Measurements from ENCODE around the gene KRIT1. TPM values are rescaled to one million over a fixed set of nuclear protein-coding genes. Genes with fewer than 3 reads are reported as not detected.
"Not testable (repeated sequence)": the region's sequence is repeated elsewhere in the genome, so short reads cannot be mapped to it uniquely, and the experiment has no call there.

The KRIT1 gene
- total RNA-seq, 1 donor from 2014 or later = 37.8 TPM

DNA sequence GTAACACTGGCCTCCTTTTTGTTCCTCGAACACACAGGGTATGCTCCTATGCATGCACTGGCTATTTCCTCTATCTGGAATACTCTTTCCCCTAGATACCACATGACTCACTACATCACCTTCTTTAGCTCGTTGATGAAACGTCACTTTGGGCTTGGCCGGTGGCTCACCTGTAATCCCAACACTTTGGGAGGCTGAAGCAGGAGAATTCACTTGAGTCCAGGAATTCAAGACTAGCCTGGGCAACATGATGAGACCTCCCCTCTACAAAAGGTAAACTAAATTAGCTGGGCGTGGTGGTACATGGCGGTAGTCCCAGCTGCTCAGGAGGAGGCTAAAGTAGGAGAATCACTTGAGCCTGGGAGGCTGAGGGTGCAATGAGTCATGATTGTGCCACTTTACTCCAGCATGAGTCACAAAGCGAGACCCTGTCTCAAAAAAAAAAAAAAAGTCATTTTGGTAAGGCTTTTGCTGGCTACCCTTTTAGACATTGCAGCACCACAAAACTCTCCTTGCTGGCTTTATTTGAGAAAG is 14.6 kb upstream of the KRIT1 start:
- H3K9me3 Mint-ChIP-seq (ENCODE audit: unreplicated experiment) = peaks cover 3% of the 10 kb centered on the region
- H3K27me3 Mint-ChIP-seq (ENCODE audit: unreplicated experiment) = peaks cover 1% of the 10 kb centered on the region
- TF ChIP-seq, protein P1, sequence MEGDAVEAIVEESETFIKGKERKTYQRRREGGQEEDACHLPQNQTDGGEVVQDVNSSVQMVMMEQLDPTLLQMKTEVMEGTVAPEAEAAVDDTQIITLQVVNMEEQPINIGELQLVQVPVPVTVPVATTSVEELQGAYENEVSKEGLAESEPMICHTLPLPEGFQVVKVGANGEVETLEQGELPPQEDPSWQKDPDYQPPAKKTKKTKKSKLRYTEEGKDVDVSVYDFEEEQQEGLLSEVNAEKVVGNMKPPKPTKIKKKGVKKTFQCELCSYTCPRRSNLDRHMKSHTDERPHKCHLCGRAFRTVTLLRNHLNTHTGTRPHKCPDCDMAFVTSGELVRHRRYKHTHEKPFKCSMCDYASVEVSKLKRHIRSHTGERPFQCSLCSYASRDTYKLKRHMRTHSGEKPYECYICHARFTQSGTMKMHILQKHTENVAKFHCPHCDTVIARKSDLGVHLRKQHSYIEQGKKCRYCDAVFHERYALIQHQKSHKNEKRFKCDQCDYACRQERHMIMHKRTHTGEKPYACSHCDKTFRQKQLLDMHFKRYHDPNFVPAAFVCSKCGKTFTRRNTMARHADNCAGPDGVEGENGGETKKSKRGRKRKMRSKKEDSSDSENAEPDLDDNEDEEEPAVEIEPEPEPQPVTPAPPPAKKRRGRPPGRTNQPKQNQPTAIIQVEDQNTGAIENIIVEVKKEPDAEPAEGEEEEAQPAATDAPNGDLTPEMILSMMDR (IDR thresholded peaks at IDR 0.05; ENCODE audit: partially characterized antibody, unreplicated experiment) = no peak
- peaks cover under 1% of the 10 kb centered on the region for H3K36me3 Mint-ChIP-seq (ENCODE audit: unreplicated experiment)
- H3K4me3 Mint-ChIP-seq (ENCODE audit: unreplicated experiment) = no peak overlapping the region
- H3K4me1 Mint-ChIP-seq (ENCODE audit: low read depth, unreplicated experiment) = no peaks in the 10 kb centered on the region
- no peak overlapping the region for H3K27ac Mint-ChIP-seq (ENCODE audit: unreplicated experiment)
- DNase-seq = no peak

DNA sequence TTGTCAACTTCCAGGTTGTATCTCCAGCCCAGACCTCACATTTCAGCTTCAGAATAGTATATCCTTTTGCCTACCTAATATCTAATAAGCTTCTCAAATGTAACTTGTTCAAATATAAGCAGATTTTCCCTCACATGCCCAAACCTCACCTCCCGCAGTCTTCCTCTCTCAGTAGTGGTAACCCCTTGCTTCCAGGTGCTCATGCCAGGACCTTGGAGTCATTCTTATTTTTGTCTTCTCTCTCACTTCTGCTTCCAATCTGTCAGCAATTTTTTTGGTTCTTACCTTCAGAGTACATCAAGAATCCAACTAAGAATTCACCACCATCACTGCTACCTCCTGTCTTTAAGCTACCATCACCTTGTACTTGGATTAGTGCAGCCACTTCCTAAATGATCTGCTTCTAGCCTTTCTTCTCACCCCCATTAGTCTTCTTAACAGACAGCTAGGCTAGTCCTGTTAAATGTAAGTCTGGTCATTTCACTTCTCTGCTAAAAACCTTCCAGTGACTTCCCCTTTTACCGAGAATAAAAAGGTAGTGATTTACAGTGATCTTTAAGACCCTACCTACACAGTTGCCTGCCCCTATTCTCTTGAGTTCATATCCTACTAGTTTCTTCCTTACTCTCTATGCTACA is 14.0 kb upstream of the KRIT1 start:
- Mint-ChIP-seq H3K4me1 (ENCODE audit: low read depth, unreplicated experiment) (no peaks in the 10 kb centered on the region), H3K9me3 (ENCODE audit: unreplicated experiment) (peaks cover 3% of the 10 kb centered on the region), H3K27me3 (ENCODE audit: unreplicated experiment) (peaks cover 1% of the 10 kb centered on the region), H3K27ac (ENCODE audit: unreplicated experiment) (no peak overlapping the region), H3K4me3 (ENCODE audit: unreplicated experiment) (no peak overlapping the region), H3K36me3 (ENCODE audit: unreplicated experiment) (peaks cover 6% of the 10 kb centered on the region)
- DNase-seq = no peak
- TF ChIP-seq, protein P1 (IDR thresholded peaks at IDR 0.05; ENCODE audit: partially characterized antibody, unreplicated experiment) = no peak

DNA sequence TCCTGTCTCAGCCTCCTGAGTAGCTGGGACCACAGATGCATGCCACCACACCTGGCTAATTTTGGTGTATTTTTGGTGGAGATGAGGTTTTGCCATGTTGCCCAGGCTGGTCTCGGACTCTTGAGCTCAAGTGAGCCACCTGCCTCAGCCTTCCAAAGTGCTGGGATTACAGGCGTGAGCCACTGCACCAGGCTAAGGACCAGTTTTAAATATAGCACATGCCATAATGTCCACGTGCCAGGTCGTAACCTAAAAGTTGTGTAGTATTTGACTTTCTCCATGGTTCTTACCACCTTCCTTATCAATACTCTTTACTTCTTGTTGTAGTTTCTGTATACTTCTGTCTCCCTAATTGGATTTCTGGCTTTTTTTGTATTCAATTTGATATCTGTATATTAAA is 13.3 kb upstream of the KRIT1 start:
- Mint-ChIP-seq H3K4me3 (ENCODE audit: unreplicated experiment) (no peak overlapping the region), H3K4me1 (ENCODE audit: low read depth, unreplicated experiment) (no peaks in the 10 kb centered on the region), H3K36me3 (ENCODE audit: unreplicated experiment) (peaks cover 6% of the 10 kb centered on the region), H3K9me3 (ENCODE audit: unreplicated experiment) (peaks cover 2% of the 10 kb centered on the region), H3K27ac (ENCODE audit: unreplicated experiment) (no peak overlapping the region), H3K27me3 (ENCODE audit: unreplicated experiment) (peaks cover 1% of the 10 kb centered on the region)
- no peak for DNase-seq
- TF ChIP-seq, protein P1 (IDR thresholded peaks at IDR 0.05; ENCODE audit: partially characterized antibody, unreplicated experiment) = no peak

DNA sequence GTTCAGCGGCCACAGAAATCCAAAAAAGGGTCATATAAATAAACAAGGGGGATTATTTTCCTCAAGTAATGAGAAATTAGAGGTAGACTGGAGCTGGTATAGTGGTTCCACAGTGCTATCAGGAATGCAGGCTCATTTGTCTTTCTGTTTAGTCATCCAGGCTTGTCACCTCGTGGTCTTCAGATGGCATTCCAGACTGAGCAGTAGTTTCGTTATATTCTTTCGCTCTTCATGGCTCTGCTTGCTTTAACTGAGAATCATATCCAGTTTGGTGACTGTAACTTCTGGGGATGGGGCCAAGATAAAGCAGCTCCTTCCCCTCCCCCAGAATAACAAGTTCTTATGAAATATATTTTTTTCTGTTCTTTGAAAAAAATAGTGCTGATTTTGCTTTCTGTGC is 9.6 kb upstream of the KRIT1 start:
- Mint-ChIP-seq H3K27me3 (ENCODE audit: unreplicated experiment) (no peaks in the 10 kb centered on the region), H3K27ac (ENCODE audit: unreplicated experiment) (no peak overlapping the region), H3K36me3 (ENCODE audit: unreplicated experiment) (peaks cover 6% of the 10 kb centered on the region), H3K4me3 (ENCODE audit: unreplicated experiment) (no peak overlapping the region), H3K9me3 (ENCODE audit: unreplicated experiment) (no peaks in the 10 kb centered on the region), H3K4me1 (ENCODE audit: low read depth, unreplicated experiment) (no peaks in the 10 kb centered on the region)
- DNase-seq = no peak
- TF ChIP-seq, protein P1 (IDR thresholded peaks at IDR 0.05; ENCODE audit: partially characterized antibody, unreplicated experiment) = no peak

DNA sequence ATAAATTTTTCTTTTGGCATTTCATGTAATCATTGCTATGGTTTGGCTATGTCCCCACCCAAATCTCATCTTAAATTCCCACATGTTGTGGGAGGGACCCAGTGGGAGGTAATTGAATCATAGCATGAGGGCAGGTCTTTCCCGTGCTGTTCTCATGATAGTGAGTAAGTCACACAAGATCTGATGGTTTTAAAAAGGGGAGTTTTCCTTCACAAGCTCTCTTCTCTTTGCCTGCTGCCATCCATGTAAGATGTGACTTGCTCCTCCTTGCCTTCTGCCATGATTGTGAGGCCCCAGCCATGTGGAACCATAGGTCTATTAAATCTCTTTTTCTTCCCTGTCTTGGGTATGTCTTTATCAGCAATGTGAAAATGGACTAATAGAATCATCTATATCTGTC is 9.1 kb upstream of the KRIT1 start:
- not testable (repeated sequence) for DNase-seq; H3K4me3 Mint-ChIP-seq (ENCODE audit: unreplicated experiment); H3K4me1 Mint-ChIP-seq (ENCODE audit: low read depth, unreplicated experiment); H3K36me3 Mint-ChIP-seq (ENCODE audit: unreplicated experiment); H3K27ac Mint-ChIP-seq (ENCODE audit: unreplicated experiment); H3K9me3 Mint-ChIP-seq (ENCODE audit: unreplicated experiment); H3K27me3 Mint-ChIP-seq (ENCODE audit: unreplicated experiment)
